GM18870 (cell line): ENCODE results near the gene FOXB2.
"Not testable (repeated sequence)": the region's sequence is repeated elsewhere in the genome, so short reads cannot be mapped to it uniquely, and the experiment has no call there.

Source experiments
- ATAC-seq: cut with Tn5 transposase; IDR thresholded peaks from one replicate; pipeline ENCODE4 v1.9.1; 2021; ENCODE audit warnings: moderate library complexity; ENCODE audit not compliant: unreplicated experiment

FOXB2 gene

DNA sequence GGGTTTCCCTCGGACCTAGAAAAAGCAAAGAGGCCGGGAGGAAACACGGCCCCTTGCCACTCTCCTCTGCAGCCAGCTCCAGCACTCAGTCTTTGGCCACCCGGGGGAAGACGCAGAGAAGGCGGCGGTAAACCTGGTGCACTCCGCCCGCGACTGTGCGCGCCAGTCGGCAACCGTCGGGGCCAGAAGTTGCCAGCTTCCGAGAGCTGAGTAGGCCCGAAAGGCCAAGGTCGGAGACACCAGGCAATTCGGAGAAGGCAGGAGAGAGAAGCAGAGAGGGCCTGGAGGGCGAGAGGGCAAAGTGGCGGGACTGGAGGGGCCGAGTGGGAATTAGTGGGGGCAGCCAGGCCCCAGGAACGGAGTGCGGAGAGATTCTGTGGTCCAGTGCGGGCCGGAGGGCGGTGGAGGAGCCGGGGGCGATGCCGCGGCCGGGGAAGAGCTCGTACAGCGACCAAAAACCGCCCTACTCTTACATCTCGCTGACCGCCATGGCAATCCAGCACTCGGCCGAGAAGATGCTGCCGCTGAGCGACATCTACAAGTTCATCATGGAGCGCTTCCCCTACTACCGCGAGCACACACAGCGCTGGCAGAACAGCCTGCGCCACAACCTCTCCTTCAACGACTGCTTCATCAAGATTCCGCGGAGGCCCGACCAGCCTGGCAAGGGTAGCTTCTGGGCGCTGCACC, at the start of gene FOXB2:
TSS of gene FOXB2 (plus strand) at position 420 of the 690 bp plus-strand sequence. CDS start at position 420, 0 bp downstream.
- no peak for ATAC-seq

- ATAC-seq, result no peak
Measured at GRCh38 chr9:76969716-76970115, 49.7 kb upstream of the FOXB2 start.

GRCh38 chr9:76978831-76979230, 40.6 kb upstream of the FOXB2 start:
- not testable (repeated sequence) for ATAC-seq

- no peak for ATAC-seq
Measured at GRCh38 chr9:76980566-76980965, 38.9 kb upstream of the FOXB2 start.

- ATAC-seq, result no peak
Measured at GRCh38 chr9:76984486-76984885, 35.0 kb upstream of the FOXB2 start.

DNA sequence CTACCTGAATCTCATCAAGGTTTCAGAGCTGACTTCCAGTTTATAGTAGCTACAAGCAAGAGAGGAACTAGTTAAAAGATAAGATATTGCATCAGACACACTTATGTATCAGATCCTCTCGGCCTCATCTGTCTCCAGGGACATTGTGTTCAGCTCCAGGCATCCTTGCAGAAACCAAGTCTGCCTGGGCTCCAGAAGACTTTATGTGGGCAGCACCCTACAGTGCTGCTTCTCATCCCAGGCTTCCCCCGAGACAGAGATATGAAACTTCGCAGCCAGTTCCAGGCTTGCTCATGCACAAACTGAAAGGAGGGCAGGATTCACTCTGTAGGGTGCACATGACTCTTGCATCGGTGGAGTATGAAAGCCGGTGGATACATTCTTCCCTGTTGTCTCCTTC, 33.9 kb upstream of the FOXB2 start:
- no peak for ATAC-seq

- no peak for ATAC-seq
Measured at GRCh38 chr9:76987594-76988200, 31.8 kb upstream of the FOXB2 start.

- no peak for ATAC-seq
Measured at GRCh38 chr9:76988941-76989340, 30.5 kb upstream of the FOXB2 start.

DNA sequence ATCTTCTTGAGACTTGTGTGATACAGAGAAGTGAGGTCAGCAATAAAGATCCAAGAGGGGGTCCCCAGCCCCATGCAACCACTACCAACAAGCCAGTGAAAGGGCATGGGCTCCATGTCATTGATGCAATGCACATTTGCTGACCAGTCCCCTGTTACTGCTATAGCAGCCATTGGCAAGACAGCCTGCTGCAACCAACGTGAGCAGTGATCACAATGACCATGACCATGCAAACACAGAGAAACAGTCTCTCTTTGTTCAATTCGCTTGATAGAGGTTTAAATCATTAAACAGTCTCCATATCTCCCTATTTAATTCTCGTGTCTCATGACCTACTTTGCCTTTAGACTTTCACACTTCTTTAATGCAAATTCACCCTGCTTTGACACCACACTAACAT, 30.0 kb upstream of the FOXB2 start:
- ATAC-seq, result no peak

DNA sequence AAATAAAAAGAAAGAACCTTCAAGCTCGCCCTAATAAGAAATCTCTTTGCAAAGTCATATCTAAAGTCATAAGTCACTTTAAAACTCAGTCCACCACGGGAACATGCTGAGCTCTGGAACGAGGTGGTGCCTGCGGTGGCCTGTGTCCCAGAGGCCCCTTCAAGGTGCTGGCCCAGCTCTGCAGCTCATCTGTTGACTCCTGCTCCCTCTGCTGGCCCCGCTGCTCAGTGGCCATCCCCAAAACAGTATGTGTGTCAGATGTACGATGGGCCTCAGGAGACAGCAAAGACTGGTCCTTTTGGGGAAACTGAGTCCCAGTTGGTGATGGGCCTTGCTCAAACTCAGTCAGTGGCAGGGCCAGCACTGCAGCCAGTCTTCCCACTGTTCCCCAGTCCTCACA, 22.8 kb upstream of the FOXB2 start:
- no peak for ATAC-seq

DNA sequence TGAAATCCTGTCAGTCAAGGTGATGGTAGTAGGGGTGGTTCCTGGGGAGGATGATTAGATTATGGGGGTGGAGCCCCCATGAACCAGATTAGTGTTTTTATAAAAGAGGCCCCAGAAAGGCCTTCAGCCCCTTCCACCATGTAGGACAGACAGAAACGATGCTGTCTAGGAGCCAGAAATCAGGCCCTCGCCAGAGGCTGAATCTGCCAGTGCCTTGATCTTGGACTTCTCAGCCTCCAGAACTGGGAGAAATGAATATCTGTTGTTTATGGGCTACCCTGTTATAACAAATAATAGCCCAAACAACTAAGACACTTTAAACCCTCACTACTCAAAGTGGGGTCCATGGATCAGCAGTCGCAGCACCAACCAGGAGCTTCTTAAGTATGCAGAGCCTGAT, 20.2 kb upstream of the FOXB2 start:
- ATAC-seq, result no peak

GRCh38 chr9:77000330-77000729, 19.1 kb upstream of the FOXB2 start:
- no peak for ATAC-seq

GRCh38 chr9:77003366-77003765, 16.1 kb upstream of the FOXB2 start:
- ATAC-seq, result no peak

DNA sequence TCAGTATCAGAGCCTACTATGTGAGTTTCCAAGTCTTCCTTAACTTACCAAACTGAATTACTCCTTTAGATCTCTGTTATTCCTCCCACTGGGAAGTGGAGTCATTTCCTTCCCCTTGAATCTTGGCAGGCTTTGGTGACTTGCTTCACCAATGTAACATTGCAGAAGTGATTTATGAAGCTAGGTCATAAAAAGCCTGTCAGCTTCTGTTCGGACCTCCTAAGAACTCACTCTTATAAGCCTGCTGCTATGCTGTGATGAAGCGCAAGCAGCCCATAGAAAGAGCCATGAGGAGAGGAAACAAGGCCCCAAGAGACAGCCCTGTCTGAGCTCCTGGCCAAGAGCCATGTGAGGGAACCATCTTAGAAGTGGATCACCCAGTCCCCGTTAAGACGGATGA, 14.2 kb upstream of the FOXB2 start:
- no peak for ATAC-seq

- no peak for ATAC-seq
Measured at GRCh38 chr9:77010527-77010926, 8.9 kb upstream of the FOXB2 start.

- ATAC-seq, result no peak
Measured at GRCh38 chr9:77011973-77012821, 7.3 kb upstream of the FOXB2 start.

GRCh38 chr9:77013206-77013931, 6.1 kb upstream of the FOXB2 start:
- ATAC-seq, result no peak

DNA sequence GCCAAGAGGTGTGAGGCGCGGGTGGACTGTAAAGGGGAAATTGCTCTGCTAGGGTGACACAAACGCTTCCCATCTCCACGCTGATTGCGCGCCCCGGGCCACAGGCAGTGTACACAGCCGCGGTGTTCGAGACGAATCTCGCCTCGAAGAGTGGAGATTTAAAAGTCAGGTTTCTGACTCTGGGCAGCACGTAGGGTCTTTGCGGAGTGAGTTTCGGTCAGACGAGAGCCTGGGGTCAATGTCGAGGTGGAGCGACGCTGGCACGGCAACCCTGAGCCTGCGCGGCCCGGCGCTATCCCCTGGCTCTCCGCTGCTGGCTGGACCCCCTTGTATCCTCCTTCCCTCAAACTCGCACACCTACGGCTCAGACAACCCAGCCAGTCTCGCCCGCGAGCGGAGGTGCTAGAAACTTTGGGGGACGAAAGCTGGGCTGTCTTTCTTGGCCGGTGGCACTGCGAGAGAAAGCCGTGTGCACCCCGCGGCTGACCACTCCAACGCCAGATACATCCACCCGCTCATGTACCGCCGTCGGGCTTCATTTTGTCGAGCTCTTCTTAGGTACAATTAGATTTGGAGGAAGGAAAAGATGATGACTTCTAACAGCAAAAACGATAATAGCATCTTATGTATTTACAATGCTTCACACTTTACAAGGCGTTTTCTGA, 5.4 kb upstream of the FOXB2 start:
- ATAC-seq, result no peak

GRCh38 chr9:77014597-77015263, 4.7 kb upstream of the FOXB2 start:
- no peak for ATAC-seq
